Mesendoderm (in vitro differentiated cells): Measurements from ENCODE around the gene NCF2.

Experiments
- DNase-seq: peaks from one replicate; pipeline ENCODE4 v3.0.0; 2013
- H2AK5ac ChIP-seq: 2 replicates; pipeline ENCODE4 v1.6.1; 2013; ENCODE audit warnings: low read length, inconsistent platforms
- H2BK120ac ChIP-seq: 2 replicates; pipeline ENCODE4 v1.6.1; 2013; ENCODE audit warnings: low read depth, mild to moderate bottlenecking, low read length, moderate library complexity, mixed read lengths
- H2BK15ac ChIP-seq: replicated peaks from 2 replicates; pipeline ENCODE4 v1.6.1; 2013; ENCODE audit warnings: low read depth, mild to moderate bottlenecking, moderate library complexity
- H2BK5ac ChIP-seq: 2 replicates; pipeline ENCODE4 v1.6.1; 2013; ENCODE audit warnings: low read length, inconsistent platforms
- H3K18ac ChIP-seq: 2 replicates; pipeline ENCODE4 v1.6.1; 2013; ENCODE audit warnings: mild to moderate bottlenecking, low read length, mixed read lengths
- H3K23ac ChIP-seq: one replicate; pipeline ENCODE4 v1.6.1; 2013; ENCODE audit warnings: low read length
- H3K27ac ChIP-seq: 2 replicates; pipeline ENCODE4 v1.5.1; 2013; ENCODE audit warnings: low read depth, mild to moderate bottlenecking, inconsistent platforms, low read length, moderate library complexity
- H3K27me3 ChIP-seq: 2 replicates; pipeline ENCODE4 v1.6.1; 2013; ENCODE audit warnings: low read length, control low read depth, mild to moderate bottlenecking, inconsistent platforms; ENCODE audit not compliant: insufficient read depth, poor library complexity
- H3K36me3 ChIP-seq: 2 replicates; pipeline ENCODE4 v1.6.1; 2013; ENCODE audit warnings: low read length, inconsistent platforms; ENCODE audit not compliant: control insufficient read depth, insufficient read depth
- H3K4ac ChIP-seq: one replicate; pipeline ENCODE4 v1.6.1; 2013; ENCODE audit warnings: low read depth, mild to moderate bottlenecking, low read length, moderate library complexity
- H3K4me1 ChIP-seq: 2 replicates; pipeline ENCODE4 v1.6.1; 2013; ENCODE audit warnings: low read depth, low read length, inconsistent platforms; ENCODE audit not compliant: control insufficient read depth
- H3K4me2 ChIP-seq: 2 replicates; pipeline ENCODE4 v1.6.1; 2013; ENCODE audit warnings: low read length
- H3K4me3 ChIP-seq: 2 replicates; pipeline ENCODE4 v1.5.1; 2013; ENCODE audit warnings: mild to moderate bottlenecking, low read length
- H3K56ac ChIP-seq: one replicate; pipeline ENCODE4 v1.6.1; 2013; ENCODE audit warnings: low read length
- H3K79me1 ChIP-seq: 2 replicates; pipeline ENCODE4 v1.6.1; 2013; ENCODE audit warnings: low read length, inconsistent platforms
- H3K79me2 ChIP-seq: 2 replicates; pipeline ENCODE4 v1.6.1; 2013; ENCODE audit warnings: mild to moderate bottlenecking, low read length; ENCODE audit not compliant: control insufficient read depth, insufficient read depth
- H3K9ac ChIP-seq: 2 replicates; pipeline ENCODE4 v1.6.1; 2013; ENCODE audit warnings: low read length, inconsistent platforms
- H4K5ac ChIP-seq: one replicate; pipeline ENCODE4 v1.6.1; 2013; ENCODE audit warnings: low read length
- H4K8ac ChIP-seq: one replicate; pipeline ENCODE4 v1.6.1; 2013; ENCODE audit warnings: low read depth, mild to moderate bottlenecking, control low read depth, low read length, moderate library complexity
- WGBS: extraction: QIAGEN DNeasy Blood & Tissue Kit; methylation state at CpG from one replicate; pipeline ENCODE4 v1.1.7; 2013; ENCODE audit warnings: low lambda C conversion rate, missing lambda C conversion rate; ENCODE audit not compliant: insufficient coverage; ENCODE audit errors: extremely low coverage; 5-methylcytosine and 5-hydroxymethylcytosine counted together

Gene NCF2

DNA sequence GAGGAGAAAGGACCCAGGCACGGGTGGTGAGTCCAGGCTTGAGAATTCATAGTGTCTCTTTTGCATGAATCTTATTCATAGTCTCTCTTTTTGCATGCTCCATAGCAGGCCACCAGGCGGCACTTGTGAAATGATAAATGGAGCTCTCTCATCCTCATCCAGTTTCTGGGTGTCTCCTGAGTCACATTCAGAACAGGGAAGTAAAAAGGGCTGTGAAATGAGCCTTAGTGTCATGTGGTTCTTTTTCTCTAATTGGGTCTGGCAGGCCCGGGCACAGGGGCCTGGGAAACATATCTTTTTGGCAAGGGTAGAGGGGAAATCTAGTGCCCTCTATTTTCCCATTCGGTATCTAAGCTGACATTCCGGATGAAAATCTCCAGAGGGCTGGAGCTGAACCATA is 19.1 kb upstream of the NCF2 start:
- H3K27ac ChIP-seq: no peak overlapping the region
- peak; percentile 25 for DNase-seq

DNA sequence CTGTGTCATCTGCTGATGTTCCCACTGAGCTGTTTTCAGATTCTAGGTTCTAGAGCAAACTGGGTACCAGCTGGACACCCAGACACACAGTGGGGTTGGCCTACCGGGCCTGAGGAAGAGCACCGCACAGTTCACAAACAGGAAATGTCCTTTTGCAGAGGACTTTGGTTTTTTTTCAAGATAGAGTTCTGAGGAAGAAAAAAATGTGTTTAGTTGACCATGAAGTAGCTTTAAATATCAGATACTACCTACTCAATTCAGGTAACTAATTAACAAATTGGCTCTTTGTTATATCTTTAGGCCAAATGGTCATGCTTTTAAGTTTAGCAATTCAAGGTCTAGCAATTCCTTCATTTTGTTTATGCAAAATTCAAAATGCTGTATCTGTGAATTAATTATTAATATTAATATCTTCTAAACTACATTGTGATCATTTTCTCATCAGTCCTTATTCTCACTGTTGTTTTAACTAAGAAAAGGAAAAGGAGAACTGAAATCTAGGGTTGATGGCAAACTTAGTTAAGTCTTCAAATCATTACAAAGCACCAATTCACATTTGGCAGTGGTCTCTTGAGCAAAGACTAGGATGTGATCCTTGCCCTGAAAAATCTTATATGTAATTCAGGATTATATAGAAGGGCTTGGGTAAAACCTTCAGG is 17.2 kb upstream of the NCF2 start:
- H3K27me3 ChIP-seq: no peaks in the 10 kb centered on the region
- no peak overlapping the region for H3K4ac ChIP-seq
- H3K4me3 ChIP-seq: no peak overlapping the region
- H3K79me1 ChIP-seq: no peaks in the 10 kb centered on the region
- H4K8ac ChIP-seq: no peak overlapping the region
- H3K79me2 ChIP-seq: no peaks in the 10 kb centered on the region
- no peaks in the 10 kb centered on the region for H3K36me3 ChIP-seq
- no peak overlapping the region for H3K56ac ChIP-seq
- no peak overlapping the region for H4K5ac ChIP-seq
- H3K4me1 ChIP-seq: no peaks in the 10 kb centered on the region
- no peak overlapping the region for H3K27ac ChIP-seq
- no peak overlapping the region for H3K23ac ChIP-seq
- no peak overlapping the region for H2BK120ac ChIP-seq
- H2BK5ac ChIP-seq: no peak overlapping the region
- H3K4me2 ChIP-seq: no peak overlapping the region
- no peak overlapping the region for H3K9ac ChIP-seq
- DNase-seq: no peak
- no peak overlapping the region for H2AK5ac ChIP-seq
- no peak overlapping the region for H3K18ac ChIP-seq
- no peak overlapping the region for H2BK15ac ChIP-seq
- no CpG with 5 or more reads among the region's 2 CpGs for WGBS

More for the DNA sequence above, 19.1 kb upstream of the NCF2 start:
- H3K79me2 ChIP-seq: no peaks in the 10 kb centered on the region
- no peaks in the 10 kb centered on the region for H3K36me3 ChIP-seq
- H3K4me3 ChIP-seq: no peak overlapping the region
- H3K9ac ChIP-seq: no peak overlapping the region
- no peak overlapping the region for H3K23ac ChIP-seq
- H3K4ac ChIP-seq: no peak overlapping the region
- H2BK5ac ChIP-seq: no peak overlapping the region
- H3K79me1 ChIP-seq: no peaks in the 10 kb centered on the region
- no peak overlapping the region for H3K18ac ChIP-seq
- no peaks in the 10 kb centered on the region for H3K4me1 ChIP-seq
- H2AK5ac ChIP-seq: no peak overlapping the region
- H4K8ac ChIP-seq: no peak overlapping the region
- H3K27me3 ChIP-seq: no peaks in the 10 kb centered on the region
- H4K5ac ChIP-seq: no peak overlapping the region
- H2BK15ac ChIP-seq: no peak overlapping the region
- H3K4me2 ChIP-seq: no peak overlapping the region
- WGBS: no CpG with 5 or more reads among the region's 5 CpGs
- no peak overlapping the region for H2BK120ac ChIP-seq
- no peak overlapping the region for H3K56ac ChIP-seq

DNA sequence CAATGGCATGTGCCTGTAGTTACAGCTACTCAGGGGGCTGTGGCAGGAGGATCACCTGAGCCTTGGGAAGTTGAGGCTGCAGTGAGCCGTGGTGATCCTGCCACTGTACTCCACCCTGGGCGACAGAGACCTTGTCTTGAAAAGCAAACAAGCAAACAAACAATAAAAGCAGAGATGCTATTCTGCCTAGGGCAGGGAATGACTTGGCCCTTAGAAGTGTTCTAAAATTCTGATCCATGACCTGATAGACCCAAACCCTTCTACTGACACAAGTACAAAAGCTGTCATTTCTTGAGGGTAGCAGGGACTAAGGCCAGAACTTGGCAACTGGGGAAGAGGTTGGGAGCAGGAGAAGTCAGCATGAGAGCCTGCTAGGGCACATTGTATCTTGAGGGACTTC is 15.6 kb upstream of the NCF2 start:
- H3K4ac ChIP-seq: no peak overlapping the region
- H3K23ac ChIP-seq: no peak overlapping the region
- no peak overlapping the region for H2AK5ac ChIP-seq
- no peaks in the 10 kb centered on the region for H3K27me3 ChIP-seq
- no peak overlapping the region for H3K27ac ChIP-seq
- H3K36me3 ChIP-seq: no peaks in the 10 kb centered on the region
- no peak overlapping the region for H2BK5ac ChIP-seq
- no peak overlapping the region for H4K5ac ChIP-seq
- no peak overlapping the region for H3K4me3 ChIP-seq
- H3K56ac ChIP-seq: no peak overlapping the region
- no peak overlapping the region for H3K4me2 ChIP-seq
- H3K18ac ChIP-seq: no peak overlapping the region
- H3K79me1 ChIP-seq: no peaks in the 10 kb centered on the region
- no peak overlapping the region for H2BK120ac ChIP-seq
- no peak overlapping the region for H2BK15ac ChIP-seq
- no peaks in the 10 kb centered on the region for H3K4me1 ChIP-seq
- no CpG with 5 or more reads among the region's 2 CpGs for WGBS
- DNase-seq: no peak
- no peak overlapping the region for H4K8ac ChIP-seq
- H3K79me2 ChIP-seq: no peaks in the 10 kb centered on the region
- no peak overlapping the region for H3K9ac ChIP-seq

DNA sequence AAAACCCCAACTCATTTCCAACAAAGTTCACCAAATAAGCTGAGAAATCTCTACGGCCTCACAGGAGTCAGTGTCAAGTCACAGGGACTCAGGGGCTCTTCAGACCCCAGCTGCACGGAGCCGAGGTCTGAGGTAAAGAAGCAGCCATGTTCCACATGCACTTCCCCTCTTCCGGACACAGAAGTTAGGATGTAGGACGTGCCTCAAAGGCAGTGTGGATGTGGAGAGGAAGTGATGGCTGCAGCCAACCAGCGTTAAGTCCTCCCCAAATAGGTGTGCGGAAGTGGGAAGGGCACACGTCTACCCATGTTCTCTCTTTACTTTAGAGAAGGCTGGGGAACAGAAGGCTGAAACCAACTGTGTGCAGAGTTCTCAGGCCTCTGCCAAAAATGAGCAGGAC is 14.6 kb upstream of the NCF2 start:
- Histone ChIP-seq H3K4me3 (no peak overlapping the region), H2BK5ac (no peak overlapping the region), H2AK5ac (no peak overlapping the region), H2BK15ac (no peak overlapping the region), H4K8ac (no peak overlapping the region), H3K79me1 (no peaks in the 10 kb centered on the region), H3K18ac (no peak overlapping the region), H3K4me1 (no peaks in the 10 kb centered on the region), H4K5ac (no peak overlapping the region), H3K4me2 (no peak overlapping the region), H3K36me3 (no peaks in the 10 kb centered on the region), H3K23ac (no peak overlapping the region), H3K27me3 (no peaks in the 10 kb centered on the region), H3K27ac (no peak overlapping the region), H3K9ac (no peak overlapping the region), H3K4ac (no peak overlapping the region), H3K79me2 (no peaks in the 10 kb centered on the region), H3K56ac (no peak overlapping the region), H2BK120ac (no peak overlapping the region)
- WGBS: no CpG with 5 or more reads among the region's 8 CpGs
- DNase-seq: no peak

DNA sequence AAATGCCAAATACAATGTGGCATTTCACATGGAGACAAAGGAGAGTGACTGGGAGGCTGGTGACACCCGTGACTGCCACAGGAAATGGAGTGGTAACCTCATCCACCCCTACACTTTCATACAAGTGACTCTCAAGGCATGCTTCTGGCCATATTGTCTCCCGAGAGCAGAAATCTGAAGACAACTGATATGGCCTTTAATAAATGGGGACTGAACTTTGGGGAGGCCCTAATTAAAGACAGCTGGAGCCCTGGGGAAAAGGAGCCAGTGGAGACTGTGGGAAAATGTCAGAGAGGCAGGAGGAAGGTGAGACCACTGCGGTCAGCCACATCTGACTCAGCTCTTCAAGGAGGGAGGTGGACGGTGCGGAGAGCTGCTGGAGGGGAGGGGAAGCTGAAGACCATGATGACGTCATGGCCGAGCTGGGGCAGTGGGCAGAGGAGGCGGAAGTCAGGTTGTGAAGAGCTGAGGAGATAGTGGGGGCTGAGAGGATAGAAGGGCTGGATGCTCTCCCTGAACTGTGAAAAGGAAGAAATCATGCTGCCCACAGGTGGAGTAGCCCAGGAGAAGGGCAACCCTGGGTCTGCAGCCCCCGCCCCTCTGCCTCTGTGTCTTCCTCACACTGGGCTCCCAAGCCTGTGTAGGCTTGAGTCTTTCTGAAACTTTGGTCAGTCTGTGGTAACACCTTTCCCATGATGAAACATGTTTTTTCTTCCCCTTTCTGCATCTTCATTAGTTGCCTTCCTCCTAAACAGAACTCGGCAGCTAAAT is 14.0 kb upstream of the NCF2 start:
- Histone ChIP-seq H3K4me2 (no peak overlapping the region), H2BK120ac (no peak overlapping the region), H2BK15ac (no peak overlapping the region), H3K4ac (no peak overlapping the region), H3K27ac (no peak overlapping the region), H2AK5ac (no peak overlapping the region), H3K18ac (no peak overlapping the region), H2BK5ac (no peak overlapping the region), H4K8ac (no peak overlapping the region), H3K36me3 (no peaks in the 10 kb centered on the region), H3K27me3 (no peaks in the 10 kb centered on the region), H3K79me1 (no peaks in the 10 kb centered on the region), H3K79me2 (no peaks in the 10 kb centered on the region), H3K23ac (no peak overlapping the region), H3K4me1 (no peaks in the 10 kb centered on the region), H3K56ac (no peak overlapping the region), H4K5ac (no peak overlapping the region), H3K9ac (no peak overlapping the region), H3K4me3 (no peak overlapping the region)
- peak; percentile 11 for DNase-seq
- no CpG with 5 or more reads among the region's 10 CpGs for WGBS
